Panc1 (cell line): Measurements from ENCODE around the gene EXD3. TPM values are rescaled to one million over a fixed set of nuclear protein-coding genes. Genes with fewer than 3 reads are reported as not detected.

Experiments used
- ATAC-seq: fragments of 200-7000 bp; cut with Tn5 transposase; 2 replicates; pipeline ENCODE4 v1.9.1; 2020; ENCODE audit warnings: mild to moderate bottlenecking, moderate library complexity
- BruUV-seq: library from RNA; stranded (reverse); fragments of 400-500 nt; replicated peaks from 2 replicates; lab custom pipeline; 2021; lab: Mats Ljungman, UMichigan
- CTCF ChIA-PET: fragments of 300-600 bp; sonication (Branson Sonifier 250); formaldehyde crosslinking; loops from one replicate; lab custom pipeline; 2022; ENCODE audit warnings: antibody characterized with exemption; lab: Charles Lee
- POLR2A ChIA-PET: fragments of 300-600 bp; sonication (Branson Sonifier 250); formaldehyde crosslinking; loops from one replicate; lab custom pipeline; 2022; ENCODE audit warnings: antibody characterized with exemption; lab: Charles Lee
- DNase-seq: peaks from one replicate; pipeline ENCODE4 v3.0.0-alpha.2; 2010; ENCODE audit warnings: low read depth, low spot score
- H3K27ac ChIP-seq: 2 replicates; pipeline ENCODE4 v1.5.1; 2011; ENCODE audit warnings: mild to moderate bottlenecking, low read length, inconsistent platforms
- H3K27me3 ChIP-seq: fragments of 200-500 bp; sonication (Bioruptor generic); 2 replicates; pipeline ENCODE4 v1.6.0; 2014; ENCODE audit warnings: low read length, inconsistent platforms; ENCODE audit not compliant: control insufficient read depth, insufficient read depth
- H3K36me3 ChIP-seq: fragments of 200-500 bp; sonication (Bioruptor generic); 2 replicates; pipeline ENCODE4 v1.5.1; 2014; ENCODE audit warnings: inconsistent platforms, mild to moderate bottlenecking, low read length, moderate library complexity; ENCODE audit not compliant: control insufficient read depth, insufficient read depth
- H3K4me1 ChIP-seq: 2 replicates; pipeline ENCODE4 v1.5.1; 2011; ENCODE audit warnings: inconsistent platforms, mild to moderate bottlenecking, low read length, moderate library complexity; ENCODE audit not compliant: control insufficient read depth, insufficient read depth
- H3K4me3 ChIP-seq, 2 experiments: 2 replicates each; pipeline ENCODE4 v1.5.1; 2011 to 2012; ENCODE audit warnings: low read depth in 2 of 2, low read length in 2 of 2, mild to moderate bottlenecking in 2 of 2, inconsistent platforms in 1 of 2, moderate library complexity in 1 of 2
- H3K9me3 ChIP-seq: fragments of 200-500 bp; sonication (Bioruptor generic); 2 replicates; pipeline ENCODE4 v1.5.1; 2014; ENCODE audit warnings: low read depth, mild to moderate bottlenecking, inconsistent platforms, low read length, moderate library complexity; ENCODE audit not compliant: control insufficient read depth, insufficient read depth
- POLR2AphosphoS5 ChIP-seq: IDR thresholded peaks from 2 replicates; pipeline ENCODE4 v1.6.1; 2012; ENCODE audit warnings: mild to moderate bottlenecking, low read depth, low read length, moderate library complexity
- SIN3A ChIP-seq: IDR thresholded peaks from 2 replicates; pipeline ENCODE4 v1.6.1; 2012; ENCODE audit warnings: low read depth, mild to moderate bottlenecking, low read length, moderate library complexity, borderline replicate concordance; ENCODE audit not compliant: insufficient read depth
- TCF7L2 ChIP-seq: IDR thresholded peaks from 2 replicates; pipeline ENCODE4 v1.6.1; 2011; ENCODE audit warnings: mild to moderate bottlenecking, low read depth, low read length, inconsistent platforms
- in situ Hi-C: cut with HindIII; loops from 2 replicates; pipeline ENCODE4 v1.10.0; 2016; ENCODE audit warnings: low sequenced_read_pairs, low pct_unique_long_range_greater_than_20kb
- intact Hi-C: fragments of 100-400 bp; cut with micrococcal nuclease; formaldehyde crosslinking; loops from one replicate; pipeline ENCODE4 v1.10.0; 2022; ENCODE audit not compliant: unreplicated experiment
- total RNA-seq: library from RNA; stranded (reverse); gene quantifications from one replicate; pipeline ENCODE4 v1.2.1, GENCODE V29; 2021; ENCODE audit not compliant: unreplicated experiment
- TF ChIP-seq, protein P1 (sequence below), 2 experiments: IDR thresholded peaks; 2 replicates each; pipeline ENCODE4 v1.6.1; 2011 to 2012; ENCODE audit warnings: low read depth in 2 of 2, control low read depth in 1 of 2, low read length in 1 of 2, mild to moderate bottlenecking in 1 of 2, moderate library complexity in 1 of 2; ENCODE audit not compliant: insufficient read depth in 1 of 2
- TF ChIP-seq, protein P2 (sequence below): fragments of 450-650 bp; IDR thresholded peaks from 2 replicates; pipeline ENCODE4 v1.5.1; 2017; ENCODE audit warnings: mild to moderate bottlenecking

EXD3 gene
- total RNA-seq, 1 experiment from 2014 or later: 9.2 TPM

DNA sequence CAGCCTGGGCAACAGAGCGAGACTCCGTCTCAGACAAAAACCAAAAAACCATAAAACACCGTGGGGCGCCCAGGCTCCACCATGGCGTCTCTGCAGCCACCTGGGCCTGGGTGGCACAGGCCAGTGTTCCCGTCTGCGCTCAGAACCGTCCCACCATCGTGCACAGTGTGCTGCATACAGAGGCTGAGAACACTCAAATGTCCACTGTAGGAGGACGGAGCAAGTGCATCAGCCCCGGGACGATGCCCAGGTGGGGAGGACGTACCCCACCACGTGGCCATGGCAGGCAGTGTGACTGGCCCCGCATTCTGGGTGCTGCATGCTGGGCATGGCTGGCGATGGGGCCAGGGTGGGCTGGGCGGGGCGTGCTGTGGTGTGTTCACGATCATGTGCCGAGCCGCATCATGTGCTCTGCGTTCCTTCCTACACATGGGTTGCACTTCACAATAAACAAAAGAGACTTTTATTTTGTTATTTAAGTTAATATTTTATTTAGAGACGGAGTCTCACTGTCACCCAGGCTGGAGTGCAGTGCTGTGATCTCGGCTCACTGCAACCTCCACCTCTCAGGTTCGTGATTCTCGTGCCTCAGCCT is 37.8 kb downstream of the EXD3 start:
- in situ Hi-C loops (no loop called here), intact Hi-C loops (no loop called here)
- POLR2A ChIA-PET: interaction anchor here (0.6 kb wide), 1 partner anchor 70 kb away, joined by 4 read pairs; no protein-coding TSS in a partner anchor

GRCh38 chr9:137383784-137384756 is 38.9 kb downstream of the EXD3 start:
- no peaks in the 10 kb centered on the region for H3K27me3 ChIP-seq
- H3K36me3 ChIP-seq: no peaks in the 10 kb centered on the region
- no peak for DNase-seq
- in situ Hi-C loops: no loop called here
- H3K27ac ChIP-seq: no peak overlapping the region
- ChIA-PET POLR2A (interaction anchor here (0.6 kb wide), 1 partner anchor 68 kb away, joined by 4 read pairs; no protein-coding TSS in a partner anchor), CTCF (no interaction called here)
- H3K9me3 ChIP-seq: no peaks in the 10 kb centered on the region
- no peak overlapping the region for H3K4me3 ChIP-seq
- ATAC-seq: no peak
- no TSS peak for BruUV-seq
- intact Hi-C loops: no loop called here
- TF ChIP-seq POLR2AphosphoS5 (no peak), TCF7L2 (no peak), SIN3A (no peak)
- TF ChIP-seq, protein P1, sequence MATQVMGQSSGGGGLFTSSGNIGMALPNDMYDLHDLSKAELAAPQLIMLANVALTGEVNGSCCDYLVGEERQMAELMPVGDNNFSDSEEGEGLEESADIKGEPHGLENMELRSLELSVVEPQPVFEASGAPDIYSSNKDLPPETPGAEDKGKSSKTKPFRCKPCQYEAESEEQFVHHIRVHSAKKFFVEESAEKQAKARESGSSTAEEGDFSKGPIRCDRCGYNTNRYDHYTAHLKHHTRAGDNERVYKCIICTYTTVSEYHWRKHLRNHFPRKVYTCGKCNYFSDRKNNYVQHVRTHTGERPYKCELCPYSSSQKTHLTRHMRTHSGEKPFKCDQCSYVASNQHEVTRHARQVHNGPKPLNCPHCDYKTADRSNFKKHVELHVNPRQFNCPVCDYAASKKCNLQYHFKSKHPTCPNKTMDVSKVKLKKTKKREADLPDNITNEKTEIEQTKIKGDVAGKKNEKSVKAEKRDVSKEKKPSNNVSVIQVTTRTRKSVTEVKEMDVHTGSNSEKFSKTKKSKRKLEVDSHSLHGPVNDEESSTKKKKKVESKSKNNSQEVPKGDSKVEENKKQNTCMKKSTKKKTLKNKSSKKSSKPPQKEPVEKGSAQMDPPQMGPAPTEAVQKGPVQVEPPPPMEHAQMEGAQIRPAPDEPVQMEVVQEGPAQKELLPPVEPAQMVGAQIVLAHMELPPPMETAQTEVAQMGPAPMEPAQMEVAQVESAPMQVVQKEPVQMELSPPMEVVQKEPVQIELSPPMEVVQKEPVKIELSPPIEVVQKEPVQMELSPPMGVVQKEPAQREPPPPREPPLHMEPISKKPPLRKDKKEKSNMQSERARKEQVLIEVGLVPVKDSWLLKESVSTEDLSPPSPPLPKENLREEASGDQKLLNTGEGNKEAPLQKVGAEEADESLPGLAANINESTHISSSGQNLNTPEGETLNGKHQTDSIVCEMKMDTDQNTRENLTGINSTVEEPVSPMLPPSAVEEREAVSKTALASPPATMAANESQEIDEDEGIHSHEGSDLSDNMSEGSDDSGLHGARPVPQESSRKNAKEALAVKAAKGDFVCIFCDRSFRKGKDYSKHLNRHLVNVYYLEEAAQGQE (IDR thresholded peaks at IDR 0.05; ENCODE audit: insufficient read depth in 1 of 2, low read depth in 2 of 2, low read length in 1 of 2): no peak
- TF ChIP-seq, protein P2, sequence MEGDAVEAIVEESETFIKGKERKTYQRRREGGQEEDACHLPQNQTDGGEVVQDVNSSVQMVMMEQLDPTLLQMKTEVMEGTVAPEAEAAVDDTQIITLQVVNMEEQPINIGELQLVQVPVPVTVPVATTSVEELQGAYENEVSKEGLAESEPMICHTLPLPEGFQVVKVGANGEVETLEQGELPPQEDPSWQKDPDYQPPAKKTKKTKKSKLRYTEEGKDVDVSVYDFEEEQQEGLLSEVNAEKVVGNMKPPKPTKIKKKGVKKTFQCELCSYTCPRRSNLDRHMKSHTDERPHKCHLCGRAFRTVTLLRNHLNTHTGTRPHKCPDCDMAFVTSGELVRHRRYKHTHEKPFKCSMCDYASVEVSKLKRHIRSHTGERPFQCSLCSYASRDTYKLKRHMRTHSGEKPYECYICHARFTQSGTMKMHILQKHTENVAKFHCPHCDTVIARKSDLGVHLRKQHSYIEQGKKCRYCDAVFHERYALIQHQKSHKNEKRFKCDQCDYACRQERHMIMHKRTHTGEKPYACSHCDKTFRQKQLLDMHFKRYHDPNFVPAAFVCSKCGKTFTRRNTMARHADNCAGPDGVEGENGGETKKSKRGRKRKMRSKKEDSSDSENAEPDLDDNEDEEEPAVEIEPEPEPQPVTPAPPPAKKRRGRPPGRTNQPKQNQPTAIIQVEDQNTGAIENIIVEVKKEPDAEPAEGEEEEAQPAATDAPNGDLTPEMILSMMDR: no peak
- no peaks in the 10 kb centered on the region for H3K4me1 ChIP-seq

More for the DNA sequence above, 37.8 kb downstream of the EXD3 start:
- DNase-seq (no peak), ATAC-seq (peak; percentile 35; the same call in 1 of the 2 replicates)
- no peak for TF ChIP-seq POLR2AphosphoS5
- no peak for TF ChIP-seq SIN3A
- TF ChIP-seq TCF7L2: no peak
- TF ChIP-seq, protein P1 (IDR thresholded peaks at IDR 0.05; ENCODE audit: insufficient read depth in 1 of 2, low read depth in 2 of 2, low read length in 1 of 2): no peak
- Histone ChIP-seq H3K9me3 (no peaks in the 10 kb centered on the region), H3K27me3 (no peaks in the 10 kb centered on the region), H3K4me3 (no peak overlapping the region), H3K27ac (no peak overlapping the region), H3K36me3 (no peaks in the 10 kb centered on the region), H3K4me1 (no peaks in the 10 kb centered on the region)
- BruUV-seq: no TSS peak
- CTCF ChIA-PET: no interaction called here
